Osteocyte (in vitro differentiated cells): ENCODE data around the gene CHN1. TPM values are rescaled to one million over a fixed set of nuclear protein-coding genes. Genes with fewer than 3 reads are reported as not detected.

Experiments
- DNase-seq: peaks from one replicate; pipeline ENCODE4 v3.0.0; 2021; ENCODE audit warnings: mixed read lengths; ENCODE audit not compliant: unreplicated experiment; ENCODE audit errors: extremely low spot score
- H3K27ac Mint-ChIP-seq: one replicate; pipeline ENCODE4 v1.8.0; 2021; ENCODE audit warnings: mild to moderate bottlenecking, mixed read lengths; ENCODE audit not compliant: unreplicated experiment
- H3K27me3 Mint-ChIP-seq: one replicate; pipeline ENCODE4 v1.8.0; 2021; ENCODE audit warnings: mixed read lengths; ENCODE audit not compliant: unreplicated experiment
- H3K36me3 Mint-ChIP-seq: one replicate; pipeline ENCODE4 v1.8.0; 2021; ENCODE audit warnings: mixed read lengths; ENCODE audit not compliant: unreplicated experiment
- H3K4me1 Mint-ChIP-seq: one replicate; pipeline ENCODE4 v1.8.0; 2021; ENCODE audit warnings: mixed read lengths; ENCODE audit not compliant: unreplicated experiment
- H3K4me3 Mint-ChIP-seq: one replicate; pipeline ENCODE4 v1.8.0; 2021; ENCODE audit warnings: mild to moderate bottlenecking, moderate library complexity, mixed read lengths; ENCODE audit not compliant: unreplicated experiment
- H3K9me3 Mint-ChIP-seq: one replicate; pipeline ENCODE4 v1.8.0; 2021; ENCODE audit warnings: mixed read lengths; ENCODE audit not compliant: unreplicated experiment
- CTCF ChIP-seq: fragments of 200-600 bp; sonication (generic); IDR thresholded peaks from 2 replicates; pipeline ENCODE4 v1.5.0; 2021; ENCODE audit warnings: antibody characterized with exemption, mild to moderate bottlenecking, moderate library complexity
- total RNA-seq: library from RNA; stranded (reverse); gene quantifications from 2 replicates; pipeline ENCODE4 v1.2.1, GENCODE V29; 2021

The CHN1 gene
- total RNA-seq, 1 donor from 2014 or later: 22.3 TPM

- Mint-ChIP-seq H3K27me3 (no peaks in the 10 kb centered on the region), H3K36me3 (peaks cover 4% of the 10 kb centered on the region), H3K4me3 (no peak overlapping the region), H3K27ac (peak overlapping the region; percentile 71), H3K4me1 (peaks cover 32% of the 10 kb centered on the region), H3K9me3 (peaks cover 6% of the 10 kb centered on the region)
- no peak for DNase-seq
- no peak for TF ChIP-seq CTCF
These were observed 33.1 kb downstream of the CHN1 start for GRCh38 chr2:174971868-174972781.

GRCh38 chr2:174970092-174970491 is 35.1 kb downstream of the CHN1 start:
- Mint-ChIP-seq H3K4me1 (peaks cover 49% of the 10 kb centered on the region), H3K36me3 (peaks cover 4% of the 10 kb centered on the region), H3K27me3 (no peaks in the 10 kb centered on the region), H3K9me3 (peaks cover 6% of the 10 kb centered on the region), H3K27ac (no peak overlapping the region), H3K4me3 (no peak overlapping the region)
- DNase-seq: no peak
- no peak for TF ChIP-seq CTCF

GRCh38 chr2:174969091-174969734 is 36.0 kb downstream of the CHN1 start:
- Mint-ChIP-seq H3K27ac (no peak overlapping the region), H3K4me3 (no peak overlapping the region), H3K27me3 (no peaks in the 10 kb centered on the region), H3K4me1 (peaks cover 50% of the 10 kb centered on the region), H3K36me3 (peaks cover 4% of the 10 kb centered on the region), H3K9me3 (peaks cover 6% of the 10 kb centered on the region)
- TF ChIP-seq CTCF: no peak
- no peak for DNase-seq

- no peaks in the 10 kb centered on the region for H3K27me3 Mint-ChIP-seq
- no peak for TF ChIP-seq CTCF
- DNase-seq: no peak
- peaks cover 57% of the 10 kb centered on the region for H3K4me1 Mint-ChIP-seq
- peaks cover 9% of the 10 kb centered on the region for H3K9me3 Mint-ChIP-seq
- peaks cover 6% of the 10 kb centered on the region for H3K36me3 Mint-ChIP-seq
- H3K27ac Mint-ChIP-seq: peak overlapping the region; percentile 19
- no peak overlapping the region for H3K4me3 Mint-ChIP-seq
These were observed 37.4 kb downstream of the CHN1 start for GRCh38 chr2:174967691-174968260.

- DNase-seq: no peak
- Mint-ChIP-seq H3K4me1 (peaks cover 51% of the 10 kb centered on the region), H3K27ac (no peak overlapping the region), H3K27me3 (no peaks in the 10 kb centered on the region), H3K4me3 (no peak overlapping the region), H3K9me3 (peaks cover 3% of the 10 kb centered on the region), H3K36me3 (peaks cover 3% of the 10 kb centered on the region)
- no peak for TF ChIP-seq CTCF
These were observed 38.1 kb downstream of the CHN1 start for GRCh38 chr2:174967086-174967485.
